ENCODE data around the gene ATXN7.

Gene ATXN7

GRCh38 chr3:63870615-63871005 lies 6.9 kb downstream of the ATXN7 start:
- no peaks in the 10 kb centered on the region for H3K9me3 ChIP-seq (ENCODE audit: control insufficient read depth, low read length)
- H3K27me3 ChIP-seq (ENCODE audit: control insufficient read depth, insufficient read depth, low read length), result no peaks in the 10 kb centered on the region
- H3K9ac ChIP-seq (ENCODE audit: low read length), result no peak overlapping the region
- H3K36me3 ChIP-seq (ENCODE audit: control insufficient read depth, insufficient read depth, low read length), result no peaks in the 10 kb centered on the region
- no peak overlapping the region for H3K4me3 ChIP-seq (ENCODE audit: low read length)
- peaks cover 6% of the 10 kb centered on the region for H3K4me1 ChIP-seq (ENCODE audit: control insufficient read depth, insufficient read depth, low read length)

GRCh38 chr3:63872135-63872924 lies 8.7 kb downstream of the ATXN7 start:
- H3K36me3 ChIP-seq (ENCODE audit: control insufficient read depth, insufficient read depth, low read length), result no peaks in the 10 kb centered on the region
- no peak overlapping the region for H3K4me3 ChIP-seq (ENCODE audit: low read length)
- no peak overlapping the region for H3K9ac ChIP-seq (ENCODE audit: low read length)
- no peaks in the 10 kb centered on the region for H3K9me3 ChIP-seq (ENCODE audit: control insufficient read depth, low read length)
- peaks cover 6% of the 10 kb centered on the region for H3K4me1 ChIP-seq (ENCODE audit: control insufficient read depth, insufficient read depth, low read length)
- no peaks in the 10 kb centered on the region for H3K27me3 ChIP-seq (ENCODE audit: control insufficient read depth, insufficient read depth, low read length)

GRCh38 chr3:63874769-63875168 lies 11.1 kb downstream of the ATXN7 start:
- no peaks in the 10 kb centered on the region for H3K36me3 ChIP-seq (ENCODE audit: control insufficient read depth, insufficient read depth, low read length)
- H3K4me3 ChIP-seq (ENCODE audit: low read length), result no peak overlapping the region
- no peak overlapping the region for H3K9ac ChIP-seq (ENCODE audit: low read length)
- H3K27me3 ChIP-seq (ENCODE audit: control insufficient read depth, insufficient read depth, low read length), result no peaks in the 10 kb centered on the region
- H3K4me1 ChIP-seq (ENCODE audit: control insufficient read depth, insufficient read depth, low read length), result peaks cover 6% of the 10 kb centered on the region
- H3K9me3 ChIP-seq (ENCODE audit: control insufficient read depth, low read length), result no peaks in the 10 kb centered on the region

- Histone ChIP-seq H3K9ac (ENCODE audit: low read length) (no peak overlapping the region), H3K9me3 (ENCODE audit: control insufficient read depth, low read length) (no peaks in the 10 kb centered on the region), H3K36me3 (ENCODE audit: control insufficient read depth, insufficient read depth, low read length) (no peaks in the 10 kb centered on the region), H3K4me3 (ENCODE audit: low read length) (no peak overlapping the region), H3K27me3 (ENCODE audit: control insufficient read depth, insufficient read depth, low read length) (no peaks in the 10 kb centered on the region), H3K4me1 (ENCODE audit: control insufficient read depth, insufficient read depth, low read length) (peaks cover 6% of the 10 kb centered on the region)
Observed at GRCh38 chr3:63875510-63875909, 11.8 kb downstream of the ATXN7 start.

GRCh38 chr3:63876260-63876659 lies 12.6 kb downstream of the ATXN7 start:
- Histone ChIP-seq H3K9me3 (ENCODE audit: control insufficient read depth, low read length) (no peaks in the 10 kb centered on the region), H3K4me3 (ENCODE audit: low read length) (no peak overlapping the region), H3K27me3 (ENCODE audit: control insufficient read depth, insufficient read depth, low read length) (no peaks in the 10 kb centered on the region), H3K9ac (ENCODE audit: low read length) (no peak overlapping the region), H3K4me1 (ENCODE audit: control insufficient read depth, insufficient read depth, low read length) (peaks cover 6% of the 10 kb centered on the region), H3K36me3 (ENCODE audit: control insufficient read depth, insufficient read depth, low read length) (no peaks in the 10 kb centered on the region)

GRCh38 chr3:63877737-63878393 lies 14.2 kb downstream of the ATXN7 start:
- Histone ChIP-seq H3K4me1 (ENCODE audit: control insufficient read depth, insufficient read depth, low read length) (no peaks in the 10 kb centered on the region), H3K4me3 (ENCODE audit: low read length) (no peak overlapping the region), H3K9me3 (ENCODE audit: control insufficient read depth, low read length) (no peaks in the 10 kb centered on the region), H3K9ac (ENCODE audit: low read length) (no peak overlapping the region), H3K27me3 (ENCODE audit: control insufficient read depth, insufficient read depth, low read length) (no peaks in the 10 kb centered on the region), H3K36me3 (ENCODE audit: control insufficient read depth, insufficient read depth, low read length) (no peaks in the 10 kb centered on the region)

GRCh38 chr3:63878394-63879060 lies 14.9 kb downstream of the ATXN7 start:
- Histone ChIP-seq H3K36me3 (ENCODE audit: control insufficient read depth, insufficient read depth, low read length) (no peaks in the 10 kb centered on the region), H3K9me3 (ENCODE audit: control insufficient read depth, low read length) (no peaks in the 10 kb centered on the region), H3K27me3 (ENCODE audit: control insufficient read depth, insufficient read depth, low read length) (no peaks in the 10 kb centered on the region), H3K4me1 (ENCODE audit: control insufficient read depth, insufficient read depth, low read length) (no peaks in the 10 kb centered on the region), H3K9ac (ENCODE audit: low read length) (no peak overlapping the region), H3K4me3 (ENCODE audit: low read length) (no peak overlapping the region)

- no peak overlapping the region for H3K9ac ChIP-seq (ENCODE audit: low read length)
- no peaks in the 10 kb centered on the region for H3K4me1 ChIP-seq (ENCODE audit: control insufficient read depth, insufficient read depth, low read length)
- H3K36me3 ChIP-seq (ENCODE audit: control insufficient read depth, insufficient read depth, low read length), result no peaks in the 10 kb centered on the region
- no peaks in the 10 kb centered on the region for H3K9me3 ChIP-seq (ENCODE audit: control insufficient read depth, low read length)
- H3K27me3 ChIP-seq (ENCODE audit: control insufficient read depth, insufficient read depth, low read length), result no peaks in the 10 kb centered on the region
- no peak overlapping the region for H3K4me3 ChIP-seq (ENCODE audit: low read length)
Observed at GRCh38 chr3:63880653-63881052, 17.0 kb downstream of the ATXN7 start.

- H3K4me1 ChIP-seq (ENCODE audit: control insufficient read depth, insufficient read depth, low read length), result peaks cover 6% of the 10 kb centered on the region
- H3K9me3 ChIP-seq (ENCODE audit: control insufficient read depth, low read length), result no peaks in the 10 kb centered on the region
- H3K27me3 ChIP-seq (ENCODE audit: control insufficient read depth, insufficient read depth, low read length), result no peaks in the 10 kb centered on the region
- H3K9ac ChIP-seq (ENCODE audit: low read length), result no peak overlapping the region
- H3K36me3 ChIP-seq (ENCODE audit: control insufficient read depth, insufficient read depth, low read length), result no peaks in the 10 kb centered on the region
- no peak overlapping the region for H3K4me3 ChIP-seq (ENCODE audit: low read length)
Observed at GRCh38 chr3:63886858-63887257, 23.2 kb downstream of the ATXN7 start.

- Histone ChIP-seq H3K9me3 (ENCODE audit: control insufficient read depth, low read length) (no peaks in the 10 kb centered on the region), H3K4me1 (ENCODE audit: control insufficient read depth, insufficient read depth, low read length) (peaks cover 10% of the 10 kb centered on the region), H3K36me3 (ENCODE audit: control insufficient read depth, insufficient read depth, low read length) (no peaks in the 10 kb centered on the region)
Observed at GRCh38 chr3:63891518-63891917, 27.9 kb downstream of the ATXN7 start.

GRCh38 chr3:63892773-63893352 lies 29.2 kb downstream of the ATXN7 start:
- H3K4me1 ChIP-seq (ENCODE audit: control insufficient read depth, insufficient read depth, low read length), result peaks cover 10% of the 10 kb centered on the region
- H3K36me3 ChIP-seq (ENCODE audit: control insufficient read depth, insufficient read depth, low read length), result no peaks in the 10 kb centered on the region

More at GRCh38 chr3:63891518-63891917, 27.9 kb downstream of the ATXN7 start:
- Histone ChIP-seq H3K9ac (ENCODE audit: low read length) (no peak overlapping the region), H3K4me3 (ENCODE audit: low read length) (no peak overlapping the region), H3K27me3 (ENCODE audit: control insufficient read depth, insufficient read depth, low read length) (no peaks in the 10 kb centered on the region)

More at GRCh38 chr3:63892773-63893352, 29.2 kb downstream of the ATXN7 start:
- Histone ChIP-seq H3K9me3 (ENCODE audit: control insufficient read depth, low read length) (no peaks in the 10 kb centered on the region), H3K9ac (ENCODE audit: low read length) (no peak overlapping the region), H3K27me3 (ENCODE audit: control insufficient read depth, insufficient read depth, low read length) (no peaks in the 10 kb centered on the region), H3K4me3 (ENCODE audit: low read length) (no peak overlapping the region)
